Trophoblast cell (in vitro differentiated cells and primary cell): ENCODE measurements around the gene MBP.

Source experiments
- DNase-seq, 2 donors: peaks; one replicate each; pipeline ENCODE4 v3.0.0-alpha.2; 2016
- H2AFZ ChIP-seq: 2 replicates; pipeline ENCODE4 v1.6.1; 2013; ENCODE audit warnings: low read length, moderate library complexity, mild to moderate bottlenecking; ENCODE audit not compliant: insufficient read depth, poor library complexity
- H2AK5ac ChIP-seq: 2 replicates; pipeline ENCODE4 v1.6.1; 2013; ENCODE audit warnings: mild to moderate bottlenecking, low read length
- H2BK120ac ChIP-seq: 2 replicates; pipeline ENCODE4 v1.6.1; 2013; ENCODE audit warnings: low read length, mild to moderate bottlenecking, moderate library complexity; ENCODE audit not compliant: insufficient read depth, poor library complexity
- H2BK12ac ChIP-seq: 2 replicates; pipeline ENCODE4 v1.6.1; 2013; ENCODE audit warnings: mild to moderate bottlenecking, low read length, moderate library complexity
- H2BK5ac ChIP-seq: 2 replicates; pipeline ENCODE4 v1.6.1; 2013; ENCODE audit warnings: low read length, low read depth, moderate library complexity, mild to moderate bottlenecking; ENCODE audit not compliant: poor library complexity
- H3K14ac ChIP-seq: 2 replicates; pipeline ENCODE4 v1.6.1; 2013; ENCODE audit warnings: mild to moderate bottlenecking, low read length
- H3K18ac ChIP-seq: 2 replicates; pipeline ENCODE4 v1.6.1; 2013; ENCODE audit warnings: mild to moderate bottlenecking, low read length
- H3K23ac ChIP-seq: 2 replicates; pipeline ENCODE4 v1.6.1; 2013; ENCODE audit warnings: low read length
- H3K27ac ChIP-seq: 2 replicates; pipeline ENCODE4 v1.5.1; 2013; ENCODE audit warnings: low read depth, mild to moderate bottlenecking, inconsistent platforms, low read length, moderate library complexity
- H3K27me3 ChIP-seq: 2 replicates; pipeline ENCODE4 v1.6.1; 2013; ENCODE audit warnings: inconsistent platforms, mild to moderate bottlenecking, low read length, moderate library complexity; ENCODE audit not compliant: insufficient read depth
- H3K36me3 ChIP-seq, 2 experiments: 1 replicate in 1 of 2; 2 replicates in 1 of 2; pipeline ENCODE4 v1.6.1; 2013; ENCODE audit warnings: low read length in 2 of 2, mild to moderate bottlenecking in 2 of 2, moderate library complexity in 1 of 2; ENCODE audit not compliant: insufficient read depth in 2 of 2, control insufficient read depth in 1 of 2
- H3K4ac ChIP-seq: 2 replicates; pipeline ENCODE4 v1.6.1; 2013; ENCODE audit warnings: low read depth, mild to moderate bottlenecking, low read length, moderate library complexity
- H3K4me1 ChIP-seq, 2 experiments: 1 replicate in 1 of 2; 2 replicates in 1 of 2; pipeline ENCODE4 v1.6.1; 2013; ENCODE audit warnings: low read length in 2 of 2, mild to moderate bottlenecking in 2 of 2, moderate library complexity in 1 of 2; ENCODE audit not compliant: insufficient read depth in 2 of 2, control insufficient read depth in 1 of 2
- H3K4me2 ChIP-seq: 2 replicates; pipeline ENCODE4 v1.6.1; 2013; ENCODE audit warnings: inconsistent platforms, mild to moderate bottlenecking, low read length, moderate library complexity
- H3K4me3 ChIP-seq: 2 replicates; pipeline ENCODE4 v1.5.1; 2013; ENCODE audit warnings: mild to moderate bottlenecking, low read depth, low read length, inconsistent platforms
- H3K79me1 ChIP-seq: one replicate; pipeline ENCODE4 v1.6.1; 2013; ENCODE audit warnings: low read length
- H3K79me2 ChIP-seq: 2 replicates; pipeline ENCODE4 v1.6.1; 2013; ENCODE audit warnings: low read length, mild to moderate bottlenecking; ENCODE audit not compliant: control insufficient read depth, insufficient read depth, poor library complexity
- H3K9ac ChIP-seq: 2 replicates; pipeline ENCODE4 v1.6.1; 2013; ENCODE audit warnings: mild to moderate bottlenecking, low read length
- H3K9me3 ChIP-seq: 2 replicates; pipeline ENCODE4 v1.6.1; 2013; ENCODE audit warnings: low read depth, mild to moderate bottlenecking, control low read depth, inconsistent platforms, low read length; ENCODE audit not compliant: insufficient read depth
- H4K12ac ChIP-seq: 2 replicates; pipeline ENCODE4 v1.6.1; 2013; ENCODE audit warnings: low read depth, mild to moderate bottlenecking, low read length, moderate library complexity
- H4K8ac ChIP-seq: 2 replicates; pipeline ENCODE4 v1.6.1; 2013; ENCODE audit warnings: low read depth, mild to moderate bottlenecking, low read length, moderate library complexity
- H4K91ac ChIP-seq: one replicate; pipeline ENCODE4 v1.6.1; 2013; ENCODE audit warnings: low read depth, mild to moderate bottlenecking, low read length, moderate library complexity
- WGBS: extraction: QIAGEN DNeasy Blood & Tissue Kit; methylation state at CpG from one replicate; pipeline ENCODE4 v1.1.7; 2013; ENCODE audit warnings: missing lambda C conversion rate; ENCODE audit not compliant: insufficient read length, insufficient coverage; ENCODE audit errors: extremely low coverage; 5-methylcytosine and 5-hydroxymethylcytosine counted together

MBP gene

GRCh38 chr18:77101410-77102258, 30.9 kb downstream of the MBP start:
- Histone ChIP-seq H2AFZ (no peak overlapping the region), H3K23ac (no peak overlapping the region), H3K18ac (peak overlapping the region; percentile 20), H3K4me2 (peak overlapping the region; percentile 40), H3K4me3 (no peak overlapping the region), H3K4ac (no peak overlapping the region), H2BK12ac (peak overlapping the region; percentile 41), H3K14ac (peak overlapping the region; percentile 8), H2BK5ac (peak overlapping the region; percentile 58), H4K12ac (no peak overlapping the region), H3K36me3 (peaks cover 0 to 4% of the 10 kb centered on the region in 2 experiments), H3K79me2 (no peaks in the 10 kb centered on the region), H2AK5ac (no peak overlapping the region), H4K91ac (peak overlapping the region; percentile 74), H3K27ac (peak overlapping the region; percentile 76), H3K27me3 (no peaks in the 10 kb centered on the region), H3K4me1 (peaks cover 28 to 38% of the 10 kb centered on the region in 2 experiments), H4K8ac (peak overlapping the region; percentile 15), H3K9me3 (no peaks in the 10 kb centered on the region), H2BK120ac (peak overlapping the region; percentile 65), H3K9ac (no peak overlapping the region), H3K79me1 (peaks cover 17% of the 10 kb centered on the region)
- DNase-seq: peak; percentile 60 to 81
- no CpG with 5 or more reads among the region's 16 CpGs for WGBS

GRCh38 chr18:77100751-77101355, 31.7 kb downstream of the MBP start:
- H3K9me3 ChIP-seq: no peaks in the 10 kb centered on the region
- H3K9ac ChIP-seq: no peak overlapping the region
- peaks cover 28 to 35% of the 10 kb centered on the region in 2 experiments for H3K4me1 ChIP-seq
- H3K4ac ChIP-seq: peak overlapping the region; percentile 22
- WGBS: no CpG with 5 or more reads among the region's 8 CpGs
- H4K12ac ChIP-seq: no peak overlapping the region
- peak overlapping the region; percentile 20 for H3K14ac ChIP-seq
- peak overlapping the region; percentile 74 for H2BK12ac ChIP-seq
- peak overlapping the region; percentile 33 for H4K91ac ChIP-seq
- DNase-seq: peak in 1 of 2 donors; percentile 40
- peak overlapping the region; percentile 4 for H4K8ac ChIP-seq
- no peaks in the 10 kb centered on the region for H3K27me3 ChIP-seq
- H2AK5ac ChIP-seq: peak overlapping the region; percentile 8
- H3K4me2 ChIP-seq: peak overlapping the region; percentile 32
- H3K79me1 ChIP-seq: peaks cover 17% of the 10 kb centered on the region
- peak overlapping the region; percentile 62 for H2BK5ac ChIP-seq
- peak overlapping the region; percentile 35 for H2BK120ac ChIP-seq
- peaks cover 0 to 4% of the 10 kb centered on the region in 2 experiments for H3K36me3 ChIP-seq
- H3K23ac ChIP-seq: no peak overlapping the region
- peak overlapping the region; percentile 76 for H3K27ac ChIP-seq
- H2AFZ ChIP-seq: no peak overlapping the region
- H3K4me3 ChIP-seq: no peak overlapping the region
- H3K18ac ChIP-seq: peak overlapping the region; percentile 20
- H3K79me2 ChIP-seq: no peaks in the 10 kb centered on the region

- H2BK12ac ChIP-seq: no peak overlapping the region
- H3K4me1 ChIP-seq: peaks cover 32 to 40% of the 10 kb centered on the region in 2 experiments
- no CpG with 5 or more reads among the region's 21 CpGs for WGBS
- H3K27me3 ChIP-seq: no peaks in the 10 kb centered on the region
- no peak for DNase-seq
- H2AK5ac ChIP-seq: peak overlapping the region; percentile 54
- H3K9ac ChIP-seq: no peak overlapping the region
- H2BK120ac ChIP-seq: peak overlapping the region; percentile 7
- no peak overlapping the region for H3K4me2 ChIP-seq
- H3K79me1 ChIP-seq: peaks cover 17% of the 10 kb centered on the region
- no peak overlapping the region for H4K8ac ChIP-seq
- peaks cover 0 to 4% of the 10 kb centered on the region in 2 experiments for H3K36me3 ChIP-seq
- no peak overlapping the region for H3K4ac ChIP-seq
- H3K18ac ChIP-seq: no peak overlapping the region
- H2AFZ ChIP-seq: no peak overlapping the region
- H3K14ac ChIP-seq: no peak overlapping the region
- no peak overlapping the region for H3K27ac ChIP-seq
- H3K79me2 ChIP-seq: no peaks in the 10 kb centered on the region
- H3K9me3 ChIP-seq: no peaks in the 10 kb centered on the region
- no peak overlapping the region for H3K4me3 ChIP-seq
- H2BK5ac ChIP-seq: no peak overlapping the region
- H4K12ac ChIP-seq: no peak overlapping the region
- H4K91ac ChIP-seq: no peak overlapping the region
- H3K23ac ChIP-seq: no peak overlapping the region
Observed at GRCh38 chr18:77099485-77100370, 32.9 kb downstream of the MBP start.

GRCh38 chr18:77098538-77099174, 33.9 kb downstream of the MBP start:
- H3K14ac ChIP-seq: no peak overlapping the region
- no peak overlapping the region for H3K4ac ChIP-seq
- H2BK120ac ChIP-seq: no peak overlapping the region
- H2AK5ac ChIP-seq: no peak overlapping the region
- no peak overlapping the region for H3K23ac ChIP-seq
- H2BK12ac ChIP-seq: no peak overlapping the region
- no peak overlapping the region for H3K18ac ChIP-seq
- no peak overlapping the region for H3K9ac ChIP-seq
- H2AFZ ChIP-seq: no peak overlapping the region
- H4K91ac ChIP-seq: no peak overlapping the region
- no peak overlapping the region for H4K12ac ChIP-seq
- H3K4me3 ChIP-seq: no peak overlapping the region
- peaks cover 0 to 3% of the 10 kb centered on the region in 2 experiments for H3K36me3 ChIP-seq
- peaks cover 12% of the 10 kb centered on the region for H3K79me1 ChIP-seq
- no peaks in the 10 kb centered on the region for H3K27me3 ChIP-seq
- peak in 1 of 2 donors; percentile 19 for DNase-seq
- peaks cover 26 to 34% of the 10 kb centered on the region in 2 experiments for H3K4me1 ChIP-seq
- no peak overlapping the region for H2BK5ac ChIP-seq
- no peak overlapping the region for H3K27ac ChIP-seq
- no peak overlapping the region for H3K4me2 ChIP-seq
- H3K9me3 ChIP-seq: no peaks in the 10 kb centered on the region
- 98% methylated on average over 2 of the region's 17 CpGs for WGBS
- H4K8ac ChIP-seq: no peak overlapping the region
- H3K79me2 ChIP-seq: no peaks in the 10 kb centered on the region
